Activated CD4-positive, alpha-beta T cell treated with anti-CD3 and anti-CD28 coated beads for 36 hours (primary cell): ENCODE results near the gene SCN2B. TPM values are rescaled to one million over a fixed set of nuclear protein-coding genes. Genes with fewer than 3 reads are reported as not detected.
"Not testable (repeated sequence)": the region's sequence is repeated elsewhere in the genome, so short reads cannot be mapped to it uniquely, and the experiment has no call there.

Experiments
- ATAC-seq: fragments of 200-7000 bp; cut with Tn5 transposase; one replicate; pipeline ENCODE4 v1.10.0; 2021; ENCODE audit warnings: mild to moderate bottlenecking, moderate library complexity
- CTCF ChIA-PET: fragments of 350-600 bp; sonication (Branson Sonifier 250); formaldehyde crosslinking; loops from one replicate; lab custom pipeline; 2021; ENCODE audit warnings: antibody characterized with exemption; lab: Charles Lee
- POLR2A ChIA-PET: fragments of 350-600 bp; sonication (Branson Sonifier 250); formaldehyde crosslinking; loops from one replicate; lab custom pipeline; 2021; ENCODE audit warnings: antibody characterized with exemption, inconsistent platforms; lab: Charles Lee
- DNase-seq: peaks from one replicate; pipeline ENCODE4 v3.0.0-alpha.2; 2020
- H3K27ac Mint-ChIP-seq: one replicate; pipeline ENCODE4 v1.8.0; 2021; ENCODE audit warnings: mixed read lengths
- H3K27me3 Mint-ChIP-seq: one replicate; pipeline ENCODE4 v1.8.0; 2021; ENCODE audit warnings: mixed read lengths
- H3K36me3 Mint-ChIP-seq: one replicate; pipeline ENCODE4 v1.8.0; 2021; ENCODE audit warnings: low read depth, mixed read lengths
- H3K4me1 Mint-ChIP-seq: one replicate; pipeline ENCODE4 v1.8.0; 2021; ENCODE audit warnings: mixed read lengths
- H3K4me3 Mint-ChIP-seq: one replicate; pipeline ENCODE4 v1.8.0; 2021; ENCODE audit warnings: mild to moderate bottlenecking, moderate library complexity, mixed read lengths
- H3K9me3 Mint-ChIP-seq: one replicate; pipeline ENCODE4 v1.8.0; 2021; ENCODE audit warnings: low read depth, mixed read lengths
- intact Hi-C, 2 experiments: fragments of 100-400 bp; cut with DNase I in 1 of 2; cut with micrococcal nuclease in 1 of 2; formaldehyde crosslinking; loops; one replicate each; pipeline versions ENCODE4 v1.14.2 to v1.15.1; 2022 to 2024; cut with DNase I, micrococcal nuclease
- total RNA-seq, 2 experiments: library from RNA; stranded (reverse); gene quantifications; one replicate each; pipeline ENCODE4 v1.2.3, GENCODE V29; 2021

The SCN2B gene
- total RNA-seq, 2 experiments from 2014 or later: not detected

DNA sequence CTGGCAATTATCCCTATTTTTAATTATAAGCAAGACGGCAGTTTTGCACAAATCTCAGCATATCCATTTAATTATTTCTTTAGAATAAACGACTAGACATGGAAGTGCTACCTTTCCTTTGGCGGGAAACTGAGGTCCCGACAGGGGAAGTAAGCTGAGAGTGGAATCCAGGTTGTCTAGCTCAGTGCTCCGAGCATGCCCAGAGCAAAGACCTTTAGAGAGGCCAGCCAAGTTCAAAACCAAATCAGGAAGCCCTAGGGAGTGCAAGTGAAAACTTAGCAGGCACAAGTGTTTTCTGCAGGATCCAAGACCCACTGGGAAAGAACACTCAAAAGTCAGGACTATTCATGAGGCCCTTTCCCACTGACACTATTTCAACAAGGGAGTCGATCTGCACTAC lies 22.7 kb upstream of the SCN2B start:
- no peak for ATAC-seq
- ChIA-PET CTCF (interaction anchor here (0.6 to 2.8 kb wide), 58 partner anchors 9 to 371 kb away, joined by 3 to 27 read pairs (median 6); partner anchors contain the start of genes CD3D, CD3E, CD3G and JAML), POLR2A (interaction anchor here (0.6 to 1.6 kb wide), 10 partner anchors 10 to 244 kb away, joined by 3 to 10 read pairs (median 6); partner anchors contain the start of gene JAML)
- H3K4me3 Mint-ChIP-seq: peak overlapping the region; percentile 18
- intact Hi-C loops: no loop called here
- H3K36me3 Mint-ChIP-seq: peaks cover 48% of the 10 kb centered on the region
- no peaks in the 10 kb centered on the region for H3K27me3 Mint-ChIP-seq
- no peaks in the 10 kb centered on the region for H3K9me3 Mint-ChIP-seq
- no peak for DNase-seq
- peak overlapping the region; percentile 83 for H3K27ac Mint-ChIP-seq
- peaks cover 14% of the 10 kb centered on the region for H3K4me1 Mint-ChIP-seq

DNA sequence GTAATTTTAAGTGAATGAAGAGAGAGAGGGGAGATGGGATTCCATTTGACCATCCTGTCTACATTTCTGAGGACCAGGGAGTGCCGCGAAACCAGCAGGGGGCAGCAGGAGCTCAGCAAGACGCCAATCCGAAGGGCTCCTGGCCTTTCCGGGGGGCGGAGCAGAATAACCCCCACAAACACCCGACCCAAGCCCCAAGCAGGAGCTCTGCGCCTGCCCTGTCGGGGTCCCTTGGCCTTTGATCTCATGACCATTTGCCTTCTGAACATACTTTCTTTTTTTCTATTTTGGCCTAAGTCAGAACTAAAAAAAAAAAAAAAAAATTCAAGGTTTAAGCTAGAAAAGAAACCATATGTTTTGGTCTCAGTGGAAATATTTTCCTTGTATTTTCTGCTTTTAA lies 21.9 kb upstream of the SCN2B start:
- peaks cover 14% of the 10 kb centered on the region for H3K4me1 Mint-ChIP-seq
- H3K27ac Mint-ChIP-seq: peak overlapping the region; percentile 71
- POLR2A ChIA-PET: interaction anchor here (0.6 to 1.6 kb wide), 12 partner anchors 10 to 572 kb away, joined by 3 to 10 read pairs (median 5); partner anchors contain the start of gene JAML
- H3K4me3 Mint-ChIP-seq: peak overlapping the region; percentile 20
- no peaks in the 10 kb centered on the region for H3K27me3 Mint-ChIP-seq
- ATAC-seq (peak; percentile 35), DNase-seq (peak; percentile 92)
- CTCF ChIA-PET: interaction anchor here (0.6 to 2.8 kb wide), 69 partner anchors 10 to 815 kb away, joined by 3 to 27 read pairs (median 5); partner anchors contain the start of genes CD3D, CD3E, CD3G and JAML
- peaks cover 56% of the 10 kb centered on the region for H3K36me3 Mint-ChIP-seq
- intact Hi-C loops: loop anchor here (1.0 kb wide), 4 partner anchors 53 to 290 kb away; no protein-coding TSS in a partner anchor
- H3K9me3 Mint-ChIP-seq: no peaks in the 10 kb centered on the region

DNA sequence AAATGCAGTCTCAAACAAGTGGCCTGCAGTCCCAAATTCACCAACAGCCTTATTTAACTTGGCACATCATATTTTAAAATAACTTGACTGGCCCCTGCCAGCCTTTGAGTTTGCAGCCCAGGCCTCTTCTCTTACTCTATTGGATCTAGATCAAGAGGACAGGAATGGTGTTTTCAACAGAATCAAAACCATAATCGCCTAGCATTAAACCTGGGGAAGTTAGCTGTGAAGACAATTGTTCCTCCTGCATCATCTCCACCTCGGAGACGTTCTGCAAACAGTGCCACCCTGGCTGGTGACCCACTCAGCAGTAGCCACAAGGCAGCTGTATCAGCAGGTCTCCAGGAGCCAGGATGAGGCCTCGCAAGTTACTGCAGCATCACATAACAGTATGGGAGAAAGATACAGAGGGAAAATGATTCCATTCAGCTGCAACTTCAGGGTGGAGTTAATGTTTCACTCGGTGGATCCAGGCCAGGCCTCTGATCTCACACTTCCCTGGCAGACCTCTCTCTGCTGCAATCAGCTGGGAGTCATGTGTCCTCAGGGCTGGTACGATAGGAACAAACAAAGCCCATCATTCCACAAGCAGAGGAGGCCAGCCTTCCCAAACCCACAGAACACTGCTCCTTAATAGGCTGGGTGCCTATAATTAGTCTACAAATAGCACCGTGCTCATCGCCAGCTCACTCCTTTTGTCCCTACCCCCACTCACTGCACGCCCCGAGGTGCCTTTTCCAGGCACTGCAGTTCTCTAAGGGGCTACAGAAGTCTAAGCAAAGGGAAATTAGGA lies 18.6 kb upstream of the SCN2B start:
- POLR2A ChIA-PET: interaction anchor here (0.6 kb wide), 1 partner anchor 188 kb away, joined by 3 read pairs; no protein-coding TSS in a partner anchor
- peaks cover 80% of the 10 kb centered on the region for H3K36me3 Mint-ChIP-seq
- ATAC-seq: no peak
- intact Hi-C loops: no loop called here
- H3K4me1 Mint-ChIP-seq: peaks cover 14% of the 10 kb centered on the region
- H3K4me3 Mint-ChIP-seq: no peak overlapping the region
- no peak for DNase-seq
- CTCF ChIA-PET: interaction anchor here (0.5 to 1.3 kb wide), 10 partner anchors 15 to 411 kb away, joined by 3 to 6 read pairs (median 3); no protein-coding TSS in a partner anchor
- no peaks in the 10 kb centered on the region for H3K27me3 Mint-ChIP-seq
- H3K9me3 Mint-ChIP-seq: peaks cover 8% of the 10 kb centered on the region
- no peak overlapping the region for H3K27ac Mint-ChIP-seq

DNA sequence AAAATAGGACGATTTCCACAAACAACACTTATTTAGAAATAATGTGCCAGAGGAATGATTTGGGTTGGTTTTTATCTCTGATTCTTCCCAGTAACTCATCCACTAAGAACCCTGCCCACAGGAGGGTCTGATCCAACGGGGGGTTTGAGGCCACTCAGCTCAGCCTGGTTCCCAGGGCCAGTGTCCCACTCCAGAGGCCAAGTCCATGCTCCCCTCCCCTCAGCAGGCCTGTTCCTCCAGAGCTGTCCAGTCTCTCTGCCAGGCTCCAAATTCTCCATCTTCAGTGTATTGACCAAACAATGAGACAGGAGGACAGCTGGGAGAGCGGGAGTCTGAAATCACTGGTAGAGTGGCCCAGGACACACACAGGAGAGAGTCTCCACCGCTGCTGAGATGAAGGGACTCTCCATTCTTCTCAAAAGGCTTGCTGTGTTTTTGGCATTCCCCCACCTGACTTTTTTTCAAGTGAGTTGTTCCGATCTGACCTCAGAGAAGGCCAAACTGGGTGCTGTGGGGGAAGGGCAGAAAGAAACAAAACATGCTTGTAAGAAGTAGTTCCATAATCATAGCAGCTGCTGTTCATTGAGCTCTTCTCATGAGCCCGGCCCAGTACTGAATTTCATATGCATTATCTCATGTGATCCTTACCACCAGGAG lies 17.6 kb upstream of the SCN2B start:
- DNase-seq: no peak
- H3K27ac Mint-ChIP-seq: peak overlapping the region; percentile 43
- POLR2A ChIA-PET: no interaction called here
- ATAC-seq: no peak
- peaks cover 8% of the 10 kb centered on the region for H3K9me3 Mint-ChIP-seq
- intact Hi-C loops: no loop called here
- H3K27me3 Mint-ChIP-seq: peaks cover 2% of the 10 kb centered on the region
- H3K36me3 Mint-ChIP-seq: peaks cover 75% of the 10 kb centered on the region
- peaks cover 10% of the 10 kb centered on the region for H3K4me1 Mint-ChIP-seq
- CTCF ChIA-PET: interaction anchor here (0.9 to 1.1 kb wide), 3 partner anchors 14 to 108 kb away, joined by 3 to 4 read pairs (median 3); no protein-coding TSS in a partner anchor
- no peak overlapping the region for H3K4me3 Mint-ChIP-seq

DNA sequence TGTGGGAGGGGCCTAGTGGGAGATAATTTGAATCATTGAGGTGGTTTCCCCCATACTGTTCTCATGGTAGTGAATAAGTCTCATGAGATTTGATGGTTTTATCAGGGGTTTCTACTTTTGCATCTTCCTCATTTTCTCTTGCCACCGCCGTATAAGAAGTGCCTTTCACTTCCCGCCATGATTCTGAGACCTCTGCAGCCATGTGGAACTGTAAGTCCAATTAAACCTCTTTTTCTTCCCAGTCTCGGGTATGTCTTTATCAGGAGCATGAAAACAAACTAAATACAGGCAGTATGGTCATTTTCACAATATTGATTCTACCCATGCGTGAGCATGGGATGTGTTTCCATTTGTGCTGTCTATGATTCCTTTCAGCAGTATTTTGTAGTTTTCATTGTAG lies 16.4 kb upstream of the SCN2B start:
- peaks cover 64% of the 10 kb centered on the region for H3K36me3 Mint-ChIP-seq
- H3K27ac Mint-ChIP-seq, H3K27me3 Mint-ChIP-seq, H3K4me3 Mint-ChIP-seq, H3K4me1 Mint-ChIP-seq, DNase-seq, intact Hi-C loops, ATAC-seq, H3K9me3 Mint-ChIP-seq: not testable (repeated sequence)
- ChIA-PET CTCF (interaction anchor here (0.6 kb wide), 1 partner anchor 152 kb away, joined by 3 read pairs; no protein-coding TSS in a partner anchor), POLR2A (interaction anchor here (0.9 kb wide), 1 partner anchor 91 kb away, joined by 7 read pairs; no protein-coding TSS in a partner anchor)

DNA sequence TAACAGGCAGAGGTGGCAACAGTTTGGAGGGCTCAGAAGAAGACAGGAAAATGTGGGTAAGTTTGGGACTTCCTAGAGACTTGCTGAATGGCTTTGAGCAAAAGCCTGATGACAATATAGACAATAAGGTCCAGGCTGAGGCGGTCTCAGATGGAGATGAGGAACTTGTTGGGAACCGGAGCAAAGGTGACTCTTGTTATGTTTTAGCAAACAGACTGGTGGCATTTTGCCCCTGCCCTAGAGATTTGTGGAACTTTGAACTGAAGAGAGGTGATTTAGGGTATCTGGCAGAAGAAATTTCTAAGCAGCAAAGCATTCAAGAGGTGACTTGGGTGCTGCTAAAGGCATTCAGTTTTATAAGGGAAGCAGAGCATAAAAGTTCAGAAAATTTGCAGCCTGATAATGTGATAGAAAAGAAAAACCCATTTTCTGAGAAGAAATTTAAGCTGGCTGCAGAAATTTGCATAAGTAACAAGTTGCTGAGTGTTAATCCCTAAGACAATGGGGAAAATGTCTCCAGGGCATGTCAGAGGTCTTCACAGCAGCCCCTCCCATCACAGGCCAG lies 14.6 kb upstream of the SCN2B start:
- H3K9me3 Mint-ChIP-seq, CTCF ChIA-PET, H3K4me1 Mint-ChIP-seq, H3K4me3 Mint-ChIP-seq, ATAC-seq, DNase-seq, intact Hi-C loops, POLR2A ChIA-PET, H3K27me3 Mint-ChIP-seq, H3K27ac Mint-ChIP-seq: not testable (repeated sequence)
- H3K36me3 Mint-ChIP-seq: peaks cover 48% of the 10 kb centered on the region

DNA sequence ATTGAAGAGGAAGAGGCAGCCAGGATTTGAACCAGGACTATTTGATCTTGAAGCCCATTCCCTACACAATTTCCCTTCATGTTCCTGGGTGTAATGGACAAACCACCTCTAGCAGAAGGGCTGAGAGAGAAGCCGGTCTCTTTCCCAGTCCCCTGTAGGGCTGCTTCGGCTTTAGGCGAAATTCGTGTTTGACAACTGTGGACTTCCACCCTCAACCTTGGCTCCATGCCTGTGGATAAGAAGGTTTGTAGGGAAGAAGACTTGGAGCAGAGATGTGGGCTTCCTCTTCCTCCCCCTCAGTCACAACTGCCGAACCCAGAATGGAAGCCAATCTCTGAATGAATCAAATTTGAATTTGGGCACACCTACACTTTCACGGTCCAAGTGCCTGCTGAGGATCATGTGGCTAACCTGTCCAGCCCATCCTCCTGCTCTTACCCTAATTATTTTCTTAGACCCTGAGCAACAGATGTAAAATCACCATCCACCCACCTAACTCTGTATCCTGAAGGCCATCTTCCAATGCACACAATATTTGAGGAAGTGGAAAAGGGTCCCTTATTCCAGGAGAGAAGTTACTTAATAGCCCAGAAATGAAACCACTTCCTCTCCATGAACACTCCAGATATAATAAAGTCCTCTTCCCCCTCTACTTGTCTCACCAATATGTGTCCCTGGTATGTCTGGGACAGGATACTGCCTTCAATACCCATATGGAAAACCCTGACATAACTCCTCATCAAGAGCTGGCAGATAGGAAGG lies 10.1 kb upstream of the SCN2B start:
- ChIA-PET CTCF (interaction anchor here (1.4 to 2.8 kb wide), 2 partner anchors 15 to 109 kb away, joined by 4 to 10 read pairs; no protein-coding TSS in a partner anchor), POLR2A (no interaction called here)
- H3K4me3 Mint-ChIP-seq: no peak overlapping the region
- ATAC-seq: no peak
- intact Hi-C loops: no loop called here
- H3K36me3 Mint-ChIP-seq: peaks cover 7% of the 10 kb centered on the region
- peaks cover 5% of the 10 kb centered on the region for H3K9me3 Mint-ChIP-seq
- no peaks in the 10 kb centered on the region for H3K4me1 Mint-ChIP-seq
- H3K27ac Mint-ChIP-seq: no peak overlapping the region
- DNase-seq: no peak
- H3K27me3 Mint-ChIP-seq: peaks cover 15% of the 10 kb centered on the region

DNA sequence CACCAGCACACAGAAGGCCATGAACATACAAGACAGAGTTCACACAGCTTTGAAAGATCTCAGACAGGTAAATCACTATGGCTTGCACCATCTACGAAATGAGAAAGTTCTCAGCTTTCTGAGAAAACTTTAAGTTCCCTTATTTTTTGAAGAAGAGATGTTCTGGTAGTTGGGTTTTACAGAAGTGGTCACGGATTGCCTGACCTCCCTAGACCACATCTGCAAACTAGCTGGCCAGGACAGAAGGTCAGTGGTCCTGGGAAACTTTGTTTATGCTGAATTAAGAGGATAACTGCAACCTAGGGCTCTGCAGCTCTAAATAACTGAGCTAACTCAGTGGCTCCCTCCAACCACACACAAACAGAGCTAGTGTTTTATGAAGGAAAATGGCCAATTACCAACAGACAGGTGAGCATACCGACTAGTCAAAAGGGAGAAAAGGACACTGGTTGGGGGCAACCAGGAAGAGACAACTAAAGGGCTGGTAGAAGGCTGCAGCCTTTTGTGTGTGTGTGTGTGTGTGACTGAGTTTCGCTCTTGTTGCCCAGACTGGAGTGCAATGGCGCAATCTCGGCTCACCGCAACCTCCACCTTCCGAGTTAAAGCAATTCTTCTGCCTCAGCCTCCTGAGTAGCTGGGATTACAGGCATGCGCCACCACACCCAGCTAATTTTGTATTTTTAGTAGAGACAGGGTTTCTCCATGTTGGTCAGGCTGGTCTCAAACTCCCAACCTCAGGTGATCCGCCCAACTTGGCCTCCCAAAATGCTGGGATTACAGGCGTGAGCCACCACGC lies 8.5 kb upstream of the SCN2B start:
- no peaks in the 10 kb centered on the region for H3K36me3 Mint-ChIP-seq
- H3K4me1 Mint-ChIP-seq: peaks cover under 1% of the 10 kb centered on the region
- ChIA-PET CTCF (interaction anchor here (0.7 to 2.8 kb wide), 4 partner anchors 13 to 111 kb away, joined by 3 to 10 read pairs (median 4); no protein-coding TSS in a partner anchor), POLR2A (interaction anchor here (0.7 kb wide), 1 partner anchor 91 kb away, joined by 3 read pairs; no protein-coding TSS in a partner anchor)
- no peak overlapping the region for H3K27ac Mint-ChIP-seq
- intact Hi-C loops: no loop called here
- no peak overlapping the region for H3K4me3 Mint-ChIP-seq
- DNase-seq (no peak), ATAC-seq (no peak)
- peaks cover 15% of the 10 kb centered on the region for H3K27me3 Mint-ChIP-seq
- H3K9me3 Mint-ChIP-seq: no peaks in the 10 kb centered on the region

DNA sequence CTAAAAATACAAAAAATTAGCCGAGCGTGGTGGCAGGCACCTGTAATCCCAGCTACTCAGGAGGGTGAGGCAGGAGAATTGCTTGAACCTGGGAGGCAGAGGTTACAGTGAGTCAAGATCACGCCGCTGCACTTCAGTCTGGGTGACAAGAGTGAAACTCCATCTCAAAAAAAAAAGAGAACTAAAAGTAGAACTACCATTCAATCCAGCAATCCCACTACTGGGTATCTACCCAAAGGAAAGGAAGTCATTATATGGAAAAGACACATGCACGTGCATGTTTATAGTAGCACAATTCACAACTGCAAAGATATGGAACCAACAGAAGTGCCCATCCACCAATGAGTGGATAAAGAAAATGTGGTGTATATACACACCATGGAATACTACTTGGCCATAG lies 7.3 kb upstream of the SCN2B start:
- DNase-seq, H3K4me3 Mint-ChIP-seq, H3K4me1 Mint-ChIP-seq, H3K36me3 Mint-ChIP-seq, intact Hi-C loops, H3K9me3 Mint-ChIP-seq, ATAC-seq, H3K27ac Mint-ChIP-seq: not testable (repeated sequence)
- peaks cover 15% of the 10 kb centered on the region for H3K27me3 Mint-ChIP-seq
- ChIA-PET CTCF (interaction anchor here (0.9 to 2.8 kb wide), 2 partner anchors 12 to 15 kb away, joined by 4 to 10 read pairs; no protein-coding TSS in a partner anchor), POLR2A (interaction anchor here (0.5 kb wide), 1 partner anchor 325 kb away, joined by 3 read pairs; no protein-coding TSS in a partner anchor)
